OCI-LY7 (cell line): ENCODE measurements around the gene TRAF4. TPM values are rescaled to one million over a fixed set of nuclear protein-coding genes. Genes with fewer than 3 reads are reported as not detected.

Experiments
- Bru-seq: library from RNA; stranded (reverse); fragments of 400-500 nt; gene quantifications from one replicate; lab custom pipeline; 2021; lab: Mats Ljungman, UMichigan
- BruChase-seq, 2 experiments: library from RNA; stranded (reverse); fragments of 400-500 nt; gene quantifications; one replicate each; lab custom pipeline; 2021; lab: Mats Ljungman, UMichigan
- BruUV-seq: library from RNA; stranded (reverse); fragments of 400-500 nt; replicated peaks from 2 replicates; lab custom pipeline; 2021; lab: Mats Ljungman, UMichigan
- CTCF ChIA-PET: fragments of 300-600 bp; sonication (Branson Sonifier 250); formaldehyde crosslinking; loops from one replicate; lab custom pipeline; 2022; ENCODE audit warnings: antibody characterized with exemption; ENCODE audit not compliant: unreplicated experiment; lab: Charles Lee
- POLR2A ChIA-PET: fragments of 300-600 bp; sonication (Branson Sonifier 250); formaldehyde crosslinking; loops from one replicate; lab custom pipeline; 2022; ENCODE audit warnings: antibody characterized with exemption; lab: Charles Lee
- DNase-seq: peaks from one replicate; pipeline ENCODE4 v3.0.0-alpha.2; 2015; ENCODE audit warnings: low spot score
- H2AFZ ChIP-seq: fragments of 200-600 bp; sonication (generic), shearing (Covaris generic); 2 replicates; pipeline ENCODE4 v1.6.1; 2014; ENCODE audit warnings: mild to moderate bottlenecking, antibody characterized with exemption, low read length, moderate library complexity
- H3K27ac ChIP-seq: fragments of 200-600 bp; sonication (generic); 2 replicates; pipeline ENCODE4 v1.5.1; 2014; ENCODE audit warnings: mixed run types, low read depth, mild to moderate bottlenecking, moderate library complexity, low read length, inconsistent platforms; ENCODE audit not compliant: poor library complexity, severe bottlenecking
- H3K36me3 ChIP-seq: fragments of 200-600 bp; sonication (generic); 2 replicates; pipeline ENCODE4 v1.6.1; 2014; ENCODE audit warnings: mild to moderate bottlenecking, antibody characterized with exemption, low read length, moderate library complexity, mixed read lengths; ENCODE audit not compliant: insufficient read depth
- H3K4me1 ChIP-seq: fragments of 200-600 bp; sonication (generic); 2 replicates; pipeline ENCODE4 v1.5.1; 2014; ENCODE audit warnings: mild to moderate bottlenecking, low read length; ENCODE audit not compliant: insufficient read depth, poor library complexity, severe bottlenecking
- H3K4me2 ChIP-seq: fragments of 200-600 bp; sonication (generic); 2 replicates; pipeline ENCODE4 v1.6.1; 2014; ENCODE audit warnings: mild to moderate bottlenecking, low read length
- H3K4me3 ChIP-seq: fragments of 200-600 bp; sonication (generic); 2 replicates; pipeline ENCODE4 v1.5.1; 2014; ENCODE audit warnings: mild to moderate bottlenecking, low read depth, low read length; ENCODE audit not compliant: poor library complexity, severe bottlenecking
- H3K79me2 ChIP-seq: fragments of 200-600 bp; sonication (generic); 2 replicates; pipeline ENCODE4 v1.6.1; 2016; ENCODE audit warnings: low read depth, mild to moderate bottlenecking, low read length, moderate library complexity, mixed read lengths; ENCODE audit not compliant: insufficient read depth
- H3K9me2 ChIP-seq: fragments of 200-600 bp; sonication (generic); 2 replicates; pipeline ENCODE4 v1.6.1; 2016; ENCODE audit warnings: mild to moderate bottlenecking, low read length, mixed read lengths; ENCODE audit not compliant: insufficient read depth
- H3K9me3 ChIP-seq: fragments of 200-600 bp; sonication (generic); 2 replicates; pipeline ENCODE4 v1.6.1; 2014; ENCODE audit warnings: mild to moderate bottlenecking, mixed run types, low read length, mixed read lengths
- H4K20me1 ChIP-seq: fragments of 200-600 bp; sonication (generic); 2 replicates; pipeline ENCODE4 v1.6.1; 2014; ENCODE audit warnings: mild to moderate bottlenecking, antibody characterized with exemption, low read length, moderate library complexity, mixed read lengths; ENCODE audit not compliant: insufficient read depth
- CTCF ChIP-seq: fragments of 200-600 bp; sonication (generic); conservative IDR thresholded peaks from 2 replicates; pipeline ENCODE4 v1.5.1; 2014; ENCODE audit warnings: mild to moderate bottlenecking, antibody characterized with exemption, low read length, moderate library complexity, mixed read lengths
- EZH2phosphoT487 ChIP-seq: fragments of 200-600 bp; sonication (generic); IDR thresholded peaks from 2 replicates; pipeline ENCODE4 v1.6.1; 2018; ENCODE audit warnings: low read depth, borderline replicate concordance, mild to moderate bottlenecking, mixed run types, antibody characterized with exemption, low read length, moderate library complexity, mixed read lengths
- intact Hi-C: fragments of 100-400 bp; cut with micrococcal nuclease; formaldehyde crosslinking; loops from one replicate; pipeline ENCODE4 v1.10.0; 2022; ENCODE audit not compliant: unreplicated experiment
- long read RNA-seq: library from polyadenylated mRNA; stranded (forward); transcript quantifications from one replicate; pipeline ENCODE4 v2.0.0, GENCODE V29; 2022
- total RNA-seq, 2 experiments: library from RNA; depleted of rRNA in 1 of 2; stranded (reverse); fragments of >200 nt in 1 of 2; shearing (Covaris generic) in 1 of 2; gene quantifications; 2 replicates each; pipeline ENCODE4 v1.2.3, GENCODE V29; 2014 to 2022

TRAF4 gene, protein sequence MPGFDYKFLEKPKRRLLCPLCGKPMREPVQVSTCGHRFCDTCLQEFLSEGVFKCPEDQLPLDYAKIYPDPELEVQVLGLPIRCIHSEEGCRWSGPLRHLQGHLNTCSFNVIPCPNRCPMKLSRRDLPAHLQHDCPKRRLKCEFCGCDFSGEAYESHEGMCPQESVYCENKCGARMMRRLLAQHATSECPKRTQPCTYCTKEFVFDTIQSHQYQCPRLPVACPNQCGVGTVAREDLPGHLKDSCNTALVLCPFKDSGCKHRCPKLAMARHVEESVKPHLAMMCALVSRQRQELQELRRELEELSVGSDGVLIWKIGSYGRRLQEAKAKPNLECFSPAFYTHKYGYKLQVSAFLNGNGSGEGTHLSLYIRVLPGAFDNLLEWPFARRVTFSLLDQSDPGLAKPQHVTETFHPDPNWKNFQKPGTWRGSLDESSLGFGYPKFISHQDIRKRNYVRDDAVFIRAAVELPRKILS
- 73.6 and 105 TPM in 2 replicates for total RNA-seq (2014; rRNA removed; shearing (Covaris generic))
- total RNA-seq (2022) = 116 and 123 TPM in 2 replicates
- percentile 68 among the genes with signal in this experiment for Bru-seq, nascent RNA
- BruChase-seq, experiment 1, labeled RNA remaining after a 6-hour chase = percentile 65 among the genes with signal in this experiment
- percentile 79 among the genes with signal in this experiment for BruChase-seq, experiment 2, labeled RNA remaining after a 2-hour chase
- long read RNA-seq, transcript TRAF4-201 (7 exons, 2,923 nt) = major isoform, 10 of 20 reads
- long read RNA-seq, partial matches to known transcripts = 2 of 20 reads
- long read RNA-seq, other reads (novel, unspliced or antisense) = 8 of 20 reads

DNA sequence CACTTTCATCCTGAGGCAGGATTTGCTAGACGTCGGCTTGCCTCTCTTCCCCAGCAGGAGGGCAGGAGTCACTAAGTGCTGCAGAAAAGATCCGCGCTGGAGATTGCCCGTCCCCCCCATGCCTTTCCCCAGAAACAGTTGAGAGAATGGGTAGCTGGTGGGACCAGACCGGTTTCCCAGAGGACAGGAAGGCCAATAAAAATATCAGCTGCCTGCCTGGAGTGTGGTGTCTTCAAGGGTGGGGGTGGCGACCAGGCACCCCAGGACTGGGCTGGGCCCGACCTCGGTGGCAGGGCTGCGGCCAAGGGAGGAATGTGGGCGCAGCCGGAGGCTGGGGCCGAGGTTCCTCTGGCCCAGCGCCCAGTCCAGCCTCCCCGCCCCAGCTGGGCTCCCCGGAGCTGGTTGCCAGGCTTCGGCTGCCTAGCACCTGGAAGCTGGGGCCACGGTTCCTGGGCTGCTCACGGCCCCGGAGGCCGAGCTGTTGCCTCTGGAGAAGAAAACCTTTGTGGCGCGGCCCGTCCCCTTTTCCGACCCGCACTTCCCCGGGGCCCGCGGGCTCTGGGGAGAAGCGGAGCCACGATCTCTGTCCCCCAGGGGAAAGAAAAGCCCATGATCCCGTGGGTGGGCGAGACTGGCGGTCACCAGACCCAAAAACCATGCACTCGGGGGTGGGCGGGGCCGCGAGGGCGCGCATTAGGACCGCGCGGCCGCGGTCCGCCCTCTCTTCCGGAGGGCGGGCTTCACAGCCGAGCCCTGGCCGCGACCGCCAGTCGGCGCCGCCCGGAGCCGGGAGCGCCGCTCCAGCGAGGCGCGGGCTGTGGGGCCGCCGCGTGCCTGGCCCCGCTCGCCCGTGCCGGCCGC is at the start of gene TRAF4:
TRAF4 (plus strand) TSS at position 769 of the 861 bp plus-strand sequence. CDS start 102 bp downstream, outside the sequence.
- peak within 1 kb of the TSS; percentile 98 for H3K4me3 ChIP-seq
- peaks cover 73% of the 10 kb centered on the region for H3K4me1 ChIP-seq
- peaks cover 3% of the 10 kb centered on the region; the same call in 1 of the 2 replicates for H3K9me3 ChIP-seq
- intact Hi-C loops = loop anchor here (1.0 kb wide), 1 partner anchor 15 kb away; the partner anchor contains the start of gene NEK8
- CTCF ChIA-PET = interaction anchor here (0.6 kb wide), 1 partner anchor 45 kb away, joined by 3 read pairs; no protein-coding TSS in a partner anchor
- H3K4me2 ChIP-seq = peak within 1 kb of the TSS; percentile 96
- peak; percentile 92 for DNase-seq
- BruUV-seq = no TSS peak
- peaks cover 43% of the 10 kb centered on the region for H3K79me2 ChIP-seq
- H4K20me1 ChIP-seq = peaks cover 25% of the 10 kb centered on the region
- POLR2A ChIA-PET = interaction anchor here (0.6 to 5.6 kb wide), 4 partner anchors 10 to 1024 kb away, joined by 3 to 56 read pairs (median 4); partner anchors contain the start of genes NEK8, RPL23A and TLCD1
- H3K9me2 ChIP-seq = no peaks in the 10 kb centered on the region
- no peak within 1 kb of the TSS for H2AFZ ChIP-seq
- peaks cover 60% of the 10 kb centered on the region for H3K36me3 ChIP-seq
- no peak for TF ChIP-seq EZH2phosphoT487
- no peak for TF ChIP-seq CTCF
- peak within 1 kb of the TSS; percentile 95 for H3K27ac ChIP-seq

DNA sequence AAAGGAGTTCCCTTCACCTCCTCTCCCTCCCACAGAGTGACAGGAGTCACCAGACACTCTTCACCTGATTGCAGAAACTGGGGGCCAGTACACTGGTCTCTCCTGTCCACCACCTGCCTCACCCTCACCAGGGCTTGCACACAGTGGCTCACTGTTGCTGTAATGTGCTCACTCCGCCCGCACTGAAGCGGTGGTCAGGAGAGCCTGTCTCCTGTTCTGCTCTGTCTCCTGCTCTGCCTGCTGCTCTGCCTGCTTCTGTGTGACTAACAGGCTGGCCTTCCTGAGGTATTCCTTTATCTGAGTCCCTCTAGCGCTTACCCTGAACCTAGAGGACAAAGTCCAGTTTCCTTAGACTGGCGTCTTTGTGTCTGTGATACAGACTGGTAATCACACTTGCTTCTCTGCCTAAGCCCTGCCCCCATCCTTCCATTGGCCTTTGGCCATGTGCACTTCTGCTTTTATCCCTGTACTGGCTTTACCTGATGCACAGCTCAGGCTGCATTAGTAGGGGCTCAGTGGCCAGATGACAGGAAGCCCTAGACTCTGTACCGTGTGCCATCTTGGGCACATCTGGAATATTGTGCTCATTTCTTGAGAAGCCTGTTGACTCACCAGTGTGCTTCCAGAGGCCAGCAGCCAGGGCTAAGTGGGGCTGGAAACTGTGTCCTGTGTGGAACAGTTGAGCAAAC is 45.4 kb upstream of the TRAF4 start:
- CTCF ChIA-PET = interaction anchor here (0.6 kb wide), 1 partner anchor 45 kb away, joined by 3 read pairs; no protein-coding TSS in a partner anchor
- POLR2A ChIA-PET = interaction anchor here (0.5 kb wide), 1 partner anchor 66 kb away, joined by 3 read pairs; no protein-coding TSS in a partner anchor
- Histone ChIP-seq H3K9me3 (no peaks in the 10 kb centered on the region), H3K36me3 (peaks cover 99% of the 10 kb centered on the region), H3K27ac (no peak overlapping the region), H3K9me2 (no peaks in the 10 kb centered on the region), H3K79me2 (no peaks in the 10 kb centered on the region), H4K20me1 (no peaks in the 10 kb centered on the region), H3K4me3 (no peak overlapping the region), H2AFZ (no peak overlapping the region), H3K4me2 (no peak overlapping the region), H3K4me1 (no peaks in the 10 kb centered on the region)
- no peak for TF ChIP-seq EZH2phosphoT487
- no peak for TF ChIP-seq CTCF
- intact Hi-C loops = no loop called here
- no TSS peak for BruUV-seq
- no peak for DNase-seq
